ENCODE data around the gene KHK.
"Not testable (repeated sequence)": the region's sequence is repeated elsewhere in the genome, so short reads cannot be mapped to it uniquely, and the experiment has no call there.

DNA sequence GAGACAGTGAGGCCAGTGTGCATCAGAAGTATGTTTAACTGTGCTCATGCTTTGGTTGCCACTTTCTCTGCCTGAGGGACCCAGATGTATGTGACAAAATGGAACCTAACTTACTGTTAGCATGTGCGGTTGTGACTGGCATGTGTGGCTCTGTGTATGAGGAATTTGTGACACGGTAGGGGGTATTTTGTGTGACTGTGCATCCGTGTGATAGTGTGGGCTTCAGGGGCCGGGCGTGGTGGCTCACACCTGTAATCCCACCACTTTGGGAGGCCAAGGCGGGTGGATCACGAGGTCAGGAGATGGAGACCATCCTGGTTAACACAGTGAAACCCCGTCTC, 32.7 kb downstream of the KHK start:
- TF ChIP-seq, protein P1, sequence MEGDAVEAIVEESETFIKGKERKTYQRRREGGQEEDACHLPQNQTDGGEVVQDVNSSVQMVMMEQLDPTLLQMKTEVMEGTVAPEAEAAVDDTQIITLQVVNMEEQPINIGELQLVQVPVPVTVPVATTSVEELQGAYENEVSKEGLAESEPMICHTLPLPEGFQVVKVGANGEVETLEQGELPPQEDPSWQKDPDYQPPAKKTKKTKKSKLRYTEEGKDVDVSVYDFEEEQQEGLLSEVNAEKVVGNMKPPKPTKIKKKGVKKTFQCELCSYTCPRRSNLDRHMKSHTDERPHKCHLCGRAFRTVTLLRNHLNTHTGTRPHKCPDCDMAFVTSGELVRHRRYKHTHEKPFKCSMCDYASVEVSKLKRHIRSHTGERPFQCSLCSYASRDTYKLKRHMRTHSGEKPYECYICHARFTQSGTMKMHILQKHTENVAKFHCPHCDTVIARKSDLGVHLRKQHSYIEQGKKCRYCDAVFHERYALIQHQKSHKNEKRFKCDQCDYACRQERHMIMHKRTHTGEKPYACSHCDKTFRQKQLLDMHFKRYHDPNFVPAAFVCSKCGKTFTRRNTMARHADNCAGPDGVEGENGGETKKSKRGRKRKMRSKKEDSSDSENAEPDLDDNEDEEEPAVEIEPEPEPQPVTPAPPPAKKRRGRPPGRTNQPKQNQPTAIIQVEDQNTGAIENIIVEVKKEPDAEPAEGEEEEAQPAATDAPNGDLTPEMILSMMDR (IDR thresholded peaks at IDR 0.05) = not testable (repeated sequence)
- TF ChIP-seq POLR2A, EP300 (IDR thresholded peaks at IDR 0.05): not testable (repeated sequence)
